Hematopoietic multipotent progenitor cell treated with erythropoietin and hydrocortisone succinate and interleukin-3 and kit ligand, for 6 days (in vitro differentiated cells): ENCODE results near the gene SLC35F6.

Source experiments
- DNase-seq: peaks from one replicate; pipeline ENCODE4 v3.0.0-alpha.2; 2015

SLC35F6 gene, protein sequence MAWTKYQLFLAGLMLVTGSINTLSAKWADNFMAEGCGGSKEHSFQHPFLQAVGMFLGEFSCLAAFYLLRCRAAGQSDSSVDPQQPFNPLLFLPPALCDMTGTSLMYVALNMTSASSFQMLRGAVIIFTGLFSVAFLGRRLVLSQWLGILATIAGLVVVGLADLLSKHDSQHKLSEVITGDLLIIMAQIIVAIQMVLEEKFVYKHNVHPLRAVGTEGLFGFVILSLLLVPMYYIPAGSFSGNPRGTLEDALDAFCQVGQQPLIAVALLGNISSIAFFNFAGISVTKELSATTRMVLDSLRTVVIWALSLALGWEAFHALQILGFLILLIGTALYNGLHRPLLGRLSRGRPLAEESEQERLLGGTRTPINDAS

DNA sequence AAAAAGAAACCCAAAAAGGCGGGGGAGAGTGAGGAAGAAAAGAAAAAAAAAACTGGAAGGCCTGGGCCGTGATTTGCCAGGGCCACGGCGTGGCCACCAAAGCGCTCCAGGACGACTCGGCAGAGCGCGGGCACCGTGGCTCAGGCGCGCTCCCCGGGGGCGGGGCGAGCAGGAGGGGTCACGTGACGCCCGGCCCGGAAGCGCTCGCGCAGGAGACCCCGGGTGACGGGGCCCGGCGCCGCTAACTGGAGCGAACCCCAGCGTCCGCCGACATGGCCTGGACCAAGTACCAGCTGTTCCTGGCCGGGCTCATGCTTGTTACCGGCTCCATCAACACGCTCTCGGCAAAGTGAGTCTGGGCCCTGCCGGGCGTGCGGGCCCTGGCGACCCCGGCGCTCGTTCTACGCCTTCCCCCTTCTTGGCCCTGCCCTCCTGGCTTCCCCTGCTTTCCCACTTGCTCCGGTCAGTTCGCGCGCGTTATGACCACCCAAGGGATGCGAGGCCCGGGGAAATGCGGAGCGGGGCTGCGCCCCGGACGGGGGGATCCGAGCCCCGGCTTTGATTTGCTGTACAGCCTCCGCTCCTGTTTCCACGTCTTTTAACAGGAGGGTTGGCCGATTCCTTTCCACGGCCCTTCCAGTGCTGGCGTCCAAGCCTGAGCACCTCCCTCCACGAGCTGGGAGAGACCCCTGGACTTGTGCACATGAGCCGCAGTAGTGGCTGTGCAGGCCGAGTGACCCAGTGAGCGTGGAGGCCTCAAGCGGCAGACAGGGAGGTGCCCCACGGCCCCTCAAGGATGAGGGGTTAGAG lies at the start of gene SLC35F6:
TSS of gene SLC35F6 (plus strand) at position 207 of the 810 bp plus-strand sequence. CDS start at position 273, 66 bp downstream.
- DNase-seq: peak; percentile 85

DNA sequence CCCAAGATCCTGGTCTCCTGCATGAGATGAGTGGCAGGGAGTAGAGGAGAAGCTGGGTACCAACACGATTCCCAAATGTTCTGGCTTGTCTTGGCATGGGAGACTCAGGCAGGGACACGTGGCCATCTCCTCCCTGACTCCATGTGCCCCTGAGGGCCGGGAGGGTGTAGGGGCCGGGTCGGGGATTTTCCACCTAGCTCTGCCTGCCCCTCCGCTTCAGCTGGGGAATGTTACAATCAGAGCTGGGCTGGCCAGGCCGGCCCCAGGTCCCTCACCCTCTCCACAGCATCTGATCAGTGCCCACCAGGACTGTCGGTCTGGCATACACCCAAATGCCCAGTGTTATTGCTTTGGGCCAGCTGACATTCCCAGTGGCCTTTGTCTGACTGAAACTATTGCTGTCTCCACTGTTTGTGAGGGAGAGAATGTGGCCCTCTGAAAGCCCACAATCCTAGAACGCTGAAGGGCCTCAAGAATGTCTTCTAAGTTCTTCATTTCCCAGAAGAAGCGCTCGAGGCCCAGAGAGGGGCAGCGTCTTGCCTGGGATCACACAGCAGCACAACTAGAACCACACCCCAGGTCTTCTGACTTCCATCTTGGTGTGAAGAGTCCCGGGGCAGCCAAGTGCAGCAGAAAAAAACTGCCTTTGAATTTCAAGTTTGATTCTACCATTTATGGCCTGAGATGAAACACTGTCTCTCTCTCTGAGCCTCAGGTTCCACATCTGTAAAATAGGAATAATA lies 48.4 kb upstream of the SLC35F6 start:
- DNase-seq: no peak

DNA sequence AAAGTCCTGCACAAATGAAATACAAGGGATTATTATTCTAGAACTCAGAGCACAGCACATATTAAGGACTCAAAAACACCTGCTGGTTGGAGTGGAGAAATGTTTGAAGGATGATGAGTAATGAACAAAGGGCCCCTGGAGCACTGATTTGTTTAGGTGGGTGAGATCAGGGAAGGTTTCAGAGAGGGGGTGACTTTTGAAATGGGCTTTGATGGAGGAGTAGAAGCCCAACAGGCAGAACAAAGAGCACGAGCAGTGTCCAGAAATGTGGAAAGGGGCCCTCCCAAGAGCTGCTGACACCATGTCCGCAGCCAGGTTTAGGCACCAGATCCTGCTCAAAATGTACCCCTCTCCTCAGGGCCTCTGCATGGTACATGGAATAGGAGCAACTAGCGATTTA lies 47.7 kb upstream of the SLC35F6 start:
- DNase-seq: no peak

DNA sequence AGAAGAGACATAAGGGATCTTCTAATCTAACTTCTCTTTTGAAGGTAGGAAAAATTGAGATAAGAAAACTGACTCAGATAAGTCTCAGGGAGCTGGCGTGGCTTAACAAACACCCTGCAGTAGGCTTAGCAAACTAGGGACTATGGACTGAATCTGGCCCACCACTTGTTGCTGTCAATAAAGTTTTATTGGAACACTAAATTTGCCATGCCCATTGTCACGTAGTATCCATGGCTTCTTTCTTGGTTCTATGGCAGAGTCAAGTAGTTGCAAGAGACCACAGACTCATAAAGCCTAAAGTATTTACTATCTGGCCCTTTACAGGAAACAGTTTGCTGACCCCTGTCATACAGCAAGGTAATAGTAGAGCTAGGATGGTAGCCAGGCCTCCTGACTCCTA lies 47.3 kb upstream of the SLC35F6 start:
- no peak for DNase-seq

DNA sequence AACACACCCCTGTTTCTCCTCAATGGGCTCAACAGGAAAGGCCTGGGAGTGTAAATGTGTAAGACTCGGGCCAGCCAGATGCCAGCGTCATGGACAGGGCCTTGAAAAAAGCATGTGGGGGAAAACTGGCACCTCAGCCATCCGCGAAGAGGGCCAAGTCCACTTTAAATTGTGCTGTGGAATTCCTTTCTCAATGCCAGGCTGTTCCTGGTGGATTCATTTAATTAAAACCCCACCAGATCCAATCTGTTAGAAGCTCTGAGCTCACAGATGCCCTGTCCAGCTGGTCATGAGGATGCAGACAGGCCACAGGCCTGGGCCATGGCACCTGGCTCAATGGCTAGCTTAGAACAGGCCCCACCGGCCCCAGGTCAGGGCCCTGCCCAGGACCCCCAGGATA lies 46.7 kb upstream of the SLC35F6 start:
- no peak for DNase-seq

DNA sequence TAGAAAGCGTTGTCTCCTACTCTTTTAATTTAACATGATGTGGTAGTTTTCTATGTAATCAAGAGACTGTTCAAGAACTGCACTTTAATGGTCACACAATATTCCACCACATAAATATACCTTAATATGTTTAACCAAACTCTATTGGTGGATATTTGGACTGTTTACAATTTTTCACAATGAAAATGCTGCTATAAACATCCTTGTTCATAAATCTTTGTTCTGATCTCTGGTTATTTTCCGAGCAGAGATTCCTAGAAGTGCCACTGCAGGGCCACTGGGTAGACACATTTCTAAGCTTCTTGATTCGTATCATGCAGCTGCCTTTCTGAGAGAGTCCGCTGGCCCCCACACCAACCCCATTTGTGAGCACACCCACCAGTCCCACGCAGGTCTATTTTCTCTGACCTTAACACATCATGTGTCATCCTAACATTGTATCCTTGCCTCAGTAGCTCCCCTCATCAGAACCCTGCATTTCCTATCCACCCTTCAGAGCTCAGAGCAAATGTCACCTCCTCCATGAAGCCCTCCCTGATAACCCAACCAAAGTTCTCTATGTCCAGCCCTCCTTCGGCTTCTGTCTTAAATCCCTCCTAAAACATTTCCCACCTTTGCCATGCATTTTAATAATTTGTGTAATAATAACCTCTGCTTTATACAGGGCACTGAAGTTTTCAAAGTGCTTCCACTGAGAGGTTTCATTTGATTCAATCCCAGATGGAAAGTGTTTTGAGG lies 45.0 kb upstream of the SLC35F6 start:
- no peak for DNase-seq

DNA sequence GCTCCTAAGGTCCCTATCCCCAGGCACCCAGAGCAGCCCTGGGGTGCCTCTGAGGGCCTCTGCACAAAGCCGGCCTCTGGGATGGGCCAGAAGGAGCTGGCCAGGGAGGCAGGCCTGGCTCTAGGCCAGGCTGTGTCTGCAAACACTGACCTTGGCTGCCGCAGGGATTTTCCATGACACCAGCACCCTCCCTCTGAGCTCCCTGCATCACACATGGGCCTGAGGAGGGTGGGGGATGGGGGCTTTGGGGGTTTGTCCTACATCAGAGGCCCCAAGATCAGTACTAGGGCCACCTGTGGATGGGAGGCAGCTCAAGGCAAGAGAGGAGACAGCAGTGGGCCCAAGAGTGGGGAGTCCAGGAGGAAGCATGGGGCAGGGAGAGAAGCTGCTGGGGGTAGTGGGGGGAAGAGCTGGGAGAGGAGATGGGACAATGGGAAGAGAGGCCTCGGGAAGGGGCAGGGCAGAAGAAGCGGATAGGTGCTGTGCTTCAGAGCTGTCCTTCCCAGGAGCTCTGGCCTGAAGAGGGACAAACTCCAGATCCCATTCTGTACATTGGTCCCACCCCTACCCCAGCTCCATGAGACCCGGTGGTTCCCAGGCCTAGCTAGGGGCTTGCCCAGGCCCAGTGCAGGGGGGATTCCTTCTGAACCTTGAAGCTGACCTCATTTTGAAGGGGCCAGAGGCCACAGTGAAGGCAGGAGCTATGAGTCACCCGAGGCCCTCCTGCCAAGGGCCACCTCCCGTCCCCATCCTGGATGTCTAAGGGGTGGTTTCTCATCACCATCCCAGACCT lies 43.6 kb upstream of the SLC35F6 start:
- DNase-seq: no peak

DNA sequence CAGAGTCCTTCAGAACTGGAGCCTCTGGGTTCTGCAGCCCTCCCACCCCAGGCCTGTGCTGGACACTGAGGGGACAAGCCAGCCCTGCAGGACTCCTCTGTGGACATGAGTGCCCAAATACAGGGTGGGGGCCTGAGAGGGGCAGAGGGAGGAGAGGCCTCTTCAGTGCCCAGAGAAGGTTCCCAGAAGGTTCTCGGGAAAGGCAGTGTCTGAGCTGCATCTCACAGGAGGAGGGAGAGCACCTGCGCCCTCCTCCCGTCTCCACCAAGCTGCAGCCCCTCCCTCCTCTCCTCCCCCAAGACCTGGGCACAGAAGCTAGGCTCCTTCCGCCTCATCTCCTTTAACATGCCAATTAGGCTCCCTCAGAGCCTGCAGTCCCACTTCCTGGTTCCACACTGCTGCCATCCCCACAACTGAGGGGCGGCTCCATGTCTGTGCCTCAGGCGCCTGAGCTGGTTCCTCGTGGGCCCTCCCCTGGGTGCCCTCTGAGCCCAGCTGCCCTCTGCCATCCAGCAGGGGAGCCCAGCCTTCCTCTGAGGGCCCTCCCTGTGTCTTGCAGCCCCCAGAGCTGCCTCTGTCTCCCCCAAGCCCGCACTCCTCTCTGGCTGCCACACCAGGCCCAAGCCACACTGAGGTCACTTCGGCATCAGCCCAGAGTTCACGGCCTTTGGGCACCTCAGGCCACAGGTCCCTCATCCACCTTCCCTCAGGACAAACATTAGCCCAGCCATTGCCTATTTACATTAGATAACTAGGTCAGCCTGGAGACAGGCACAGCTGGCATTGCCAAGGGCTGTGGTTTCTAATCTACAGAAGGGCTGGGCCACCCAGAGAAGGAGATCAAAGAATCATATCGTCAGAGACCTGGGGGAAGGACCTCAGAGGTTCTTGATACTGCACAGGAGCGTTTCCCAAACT lies 42.7 kb upstream of the SLC35F6 start:
- peak; percentile 80 for DNase-seq

DNA sequence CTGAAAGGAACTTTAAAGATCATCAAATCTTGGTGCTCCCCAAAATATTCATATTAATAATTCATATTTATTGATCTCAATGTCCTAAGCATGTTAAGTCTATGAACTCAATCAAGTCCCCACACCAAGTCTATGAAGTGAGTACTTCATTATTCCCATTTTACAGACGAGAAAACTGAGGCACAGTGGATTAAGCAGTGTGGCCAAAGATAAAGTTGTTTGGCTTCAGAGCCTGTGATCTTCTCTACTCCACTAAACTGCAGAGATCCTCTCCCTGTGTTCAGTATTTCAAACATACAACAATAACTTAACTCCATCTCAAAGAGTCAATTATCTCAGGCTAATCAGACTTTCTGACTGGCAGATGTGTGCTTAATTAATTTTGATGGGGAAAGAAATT lies 41.8 kb upstream of the SLC35F6 start:
- DNase-seq: no peak

DNA sequence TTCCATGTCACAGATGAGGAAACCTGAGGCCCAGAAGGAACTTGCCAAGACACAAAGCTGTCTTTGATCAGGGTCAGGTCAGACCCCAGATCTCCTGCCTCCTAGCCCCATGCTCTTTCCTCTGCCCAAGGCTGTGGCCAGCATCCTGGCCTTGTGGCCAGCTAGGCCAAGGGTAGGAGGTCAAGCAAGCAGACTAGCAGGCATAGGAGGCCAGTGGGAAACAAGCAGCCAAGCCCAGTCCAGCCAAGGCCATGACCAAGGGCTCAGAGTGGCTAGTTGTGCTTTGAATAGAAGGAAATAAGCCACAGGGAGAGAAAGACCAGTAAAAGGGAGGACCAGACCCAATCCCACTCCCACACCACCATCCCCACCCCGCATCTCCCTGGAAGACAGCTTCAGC lies 41.2 kb upstream of the SLC35F6 start:
- no peak for DNase-seq

DNA sequence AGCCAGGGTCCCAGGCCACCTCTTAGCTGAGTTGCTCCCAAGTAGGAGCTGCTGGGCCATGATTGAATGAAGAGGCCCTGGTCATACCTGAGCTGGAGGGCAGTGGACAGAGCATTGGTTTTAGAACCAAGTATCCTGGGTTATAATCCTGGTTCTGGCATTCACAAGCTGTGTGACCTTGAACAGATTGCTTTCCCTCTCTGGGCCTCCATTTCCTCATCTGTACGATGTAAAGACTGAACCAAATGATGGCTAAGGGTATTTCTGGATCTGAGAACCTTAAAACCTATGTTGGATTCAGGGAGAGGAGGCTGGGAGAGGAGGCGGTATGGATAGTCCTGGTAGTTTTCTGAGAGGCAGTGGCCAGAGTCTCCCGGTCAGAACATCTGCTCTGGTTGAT lies 40.6 kb upstream of the SLC35F6 start:
- no peak for DNase-seq

DNA sequence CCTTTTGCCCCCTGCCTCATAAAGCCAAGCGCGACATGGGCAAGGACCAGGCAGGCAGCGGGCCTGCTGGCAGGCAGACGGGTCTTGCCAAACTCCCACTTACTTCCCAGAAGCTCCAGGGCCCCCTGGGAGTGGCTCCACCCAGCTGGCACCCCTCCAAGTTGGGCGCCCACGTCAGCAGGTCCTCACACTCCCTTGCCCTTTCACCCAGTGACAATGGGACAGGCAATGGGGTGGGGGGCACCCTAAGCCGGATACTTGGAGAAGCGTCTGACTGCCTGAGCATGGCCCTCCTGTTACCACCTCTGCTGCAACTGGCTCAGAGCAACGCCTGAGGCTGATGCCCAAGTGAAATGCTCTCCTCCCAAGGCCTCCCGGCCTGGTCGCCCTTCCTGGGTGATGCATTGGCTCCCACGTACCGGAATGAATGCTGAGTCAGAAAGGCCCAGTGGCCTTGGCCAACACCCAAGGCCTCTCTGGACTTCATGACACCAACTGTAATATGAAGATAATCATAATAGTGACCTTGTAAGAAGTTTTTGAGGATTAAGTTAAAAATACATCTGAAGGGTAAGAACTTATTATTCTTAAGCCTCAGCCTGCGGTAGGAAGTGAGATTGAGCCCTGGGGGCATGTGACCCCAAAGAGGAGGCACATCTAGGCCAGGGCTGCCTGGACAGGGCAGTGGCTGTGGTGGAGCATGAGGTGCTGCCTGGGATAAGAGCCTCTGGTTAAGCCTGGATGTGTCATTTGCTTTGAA lies 39.9 kb upstream of the SLC35F6 start:
- no peak for DNase-seq

DNA sequence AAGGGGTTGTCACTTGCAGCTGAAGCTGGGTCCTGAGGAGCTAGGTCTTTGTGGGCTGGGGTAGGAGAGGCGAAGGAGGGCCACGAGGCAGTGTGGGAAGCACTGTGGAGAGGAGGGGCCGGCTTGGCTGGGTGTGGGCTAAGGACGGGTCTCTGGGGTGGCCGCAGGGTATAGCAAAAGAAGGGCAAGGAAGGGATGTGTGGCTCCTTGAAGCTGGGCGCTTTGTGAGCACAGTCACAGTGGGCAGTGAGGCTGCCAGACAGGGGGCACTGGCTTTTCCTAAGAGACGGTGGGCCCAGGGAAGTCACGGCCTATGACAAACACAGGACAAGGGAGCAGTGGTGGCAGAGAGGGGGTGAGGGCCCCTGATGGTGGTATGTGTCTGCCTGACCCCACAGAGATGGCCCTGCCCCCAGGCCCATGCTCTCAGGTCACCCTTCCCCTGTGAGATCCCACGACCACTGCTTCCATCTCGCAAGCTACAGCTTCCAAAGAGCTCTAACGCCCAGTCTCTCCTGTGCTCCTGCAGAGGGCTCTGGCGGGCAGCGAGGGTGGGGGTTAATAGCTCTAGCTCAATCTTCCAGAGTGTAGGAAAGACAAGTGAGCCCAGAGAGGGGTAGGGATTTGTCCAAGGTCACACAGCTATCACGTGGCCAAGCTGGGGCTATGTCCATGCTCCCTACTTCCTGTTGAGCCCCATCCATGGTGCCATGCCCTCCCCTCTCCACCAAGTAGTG lies 39.1 kb upstream of the SLC35F6 start:
- DNase-seq: no peak

DNA sequence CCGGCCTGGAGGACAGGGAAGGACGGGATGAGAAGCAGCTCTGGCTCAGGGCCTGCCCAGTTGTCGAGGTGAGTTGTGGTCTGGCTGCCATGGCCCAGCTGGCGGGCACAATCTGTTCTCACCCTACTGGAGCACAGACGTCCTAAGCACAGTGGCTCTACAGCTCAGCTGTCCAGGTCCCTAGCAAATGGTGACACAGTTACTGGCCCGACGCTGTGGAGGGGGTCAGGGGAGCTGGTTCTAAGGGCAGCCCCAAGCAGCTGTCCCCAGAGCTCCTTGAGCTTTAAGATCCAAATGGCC lies 38.6 kb upstream of the SLC35F6 start:
- no peak for DNase-seq

DNA sequence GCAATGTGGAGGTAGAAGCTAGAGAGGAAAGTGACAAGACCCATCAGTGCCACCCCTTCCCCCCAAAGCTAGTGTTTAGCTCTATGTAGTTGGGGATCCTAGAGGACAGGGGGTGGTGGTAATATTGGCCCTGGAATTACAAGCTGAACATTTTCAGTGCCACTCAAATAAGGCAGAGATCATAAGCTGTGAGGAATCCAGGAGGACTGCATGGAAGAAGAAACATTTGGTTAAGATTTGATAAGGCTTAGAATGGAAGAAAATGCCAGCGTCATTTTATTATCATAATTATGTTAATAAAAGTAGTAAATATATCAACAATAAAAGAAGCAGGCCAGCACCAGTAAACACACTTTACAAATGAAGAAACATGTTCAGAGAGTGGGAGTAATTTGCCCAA lies 37.9 kb upstream of the SLC35F6 start:
- DNase-seq: no peak

DNA sequence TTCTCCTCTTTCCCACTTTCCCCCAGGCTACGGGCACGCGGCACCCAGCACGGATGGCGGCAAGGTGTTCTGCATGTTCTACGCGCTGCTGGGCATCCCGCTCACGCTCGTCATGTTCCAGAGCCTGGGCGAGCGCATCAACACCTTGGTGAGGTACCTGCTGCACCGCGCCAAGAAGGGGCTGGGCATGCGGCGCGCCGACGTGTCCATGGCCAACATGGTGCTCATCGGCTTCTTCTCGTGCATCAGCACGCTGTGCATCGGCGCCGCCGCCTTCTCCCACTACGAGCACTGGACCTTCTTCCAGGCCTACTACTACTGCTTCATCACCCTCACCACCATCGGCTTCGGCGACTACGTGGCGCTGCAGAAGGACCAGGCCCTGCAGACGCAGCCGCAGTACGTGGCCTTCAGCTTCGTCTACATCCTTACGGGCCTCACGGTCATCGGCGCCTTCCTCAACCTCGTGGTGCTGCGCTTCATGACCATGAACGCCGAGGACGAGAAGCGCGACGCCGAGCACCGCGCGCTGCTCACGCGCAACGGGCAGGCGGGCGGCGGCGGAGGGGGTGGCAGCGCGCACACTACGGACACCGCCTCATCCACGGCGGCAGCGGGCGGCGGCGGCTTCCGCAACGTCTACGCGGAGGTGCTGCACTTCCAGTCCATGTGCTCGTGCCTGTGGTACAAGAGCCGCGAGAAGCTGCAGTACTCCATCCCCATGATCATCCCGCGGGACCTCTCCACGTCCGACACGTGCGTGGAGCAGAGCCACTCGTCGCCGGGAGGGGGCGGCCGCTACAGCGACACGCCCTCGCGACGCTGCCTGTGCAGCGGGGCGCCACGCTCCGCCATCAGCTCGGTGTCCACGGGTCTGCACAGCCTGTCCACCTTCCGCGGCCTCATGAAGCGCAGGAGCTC lies 36.2 kb upstream of the SLC35F6 start:
- no peak for DNase-seq

DNA sequence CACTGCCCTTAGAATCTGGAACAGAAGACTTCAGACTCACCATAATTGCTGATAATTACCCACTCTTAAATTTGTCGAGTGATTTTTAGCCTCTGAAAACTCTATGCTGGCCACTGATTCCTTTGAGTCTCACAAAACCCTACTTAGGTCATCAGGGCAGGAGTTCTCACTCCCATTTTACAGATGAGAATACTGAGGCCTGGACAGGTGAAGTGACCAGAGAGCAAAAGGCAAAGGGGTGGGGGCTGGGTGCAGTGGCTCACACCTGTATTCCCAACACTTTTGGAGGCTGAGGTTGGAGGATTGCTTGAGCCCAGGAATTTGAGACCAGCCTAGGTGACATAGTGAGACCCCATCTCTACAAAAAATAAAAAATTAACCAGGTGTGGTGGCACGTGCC lies 34.8 kb upstream of the SLC35F6 start:
- no peak for DNase-seq

DNA sequence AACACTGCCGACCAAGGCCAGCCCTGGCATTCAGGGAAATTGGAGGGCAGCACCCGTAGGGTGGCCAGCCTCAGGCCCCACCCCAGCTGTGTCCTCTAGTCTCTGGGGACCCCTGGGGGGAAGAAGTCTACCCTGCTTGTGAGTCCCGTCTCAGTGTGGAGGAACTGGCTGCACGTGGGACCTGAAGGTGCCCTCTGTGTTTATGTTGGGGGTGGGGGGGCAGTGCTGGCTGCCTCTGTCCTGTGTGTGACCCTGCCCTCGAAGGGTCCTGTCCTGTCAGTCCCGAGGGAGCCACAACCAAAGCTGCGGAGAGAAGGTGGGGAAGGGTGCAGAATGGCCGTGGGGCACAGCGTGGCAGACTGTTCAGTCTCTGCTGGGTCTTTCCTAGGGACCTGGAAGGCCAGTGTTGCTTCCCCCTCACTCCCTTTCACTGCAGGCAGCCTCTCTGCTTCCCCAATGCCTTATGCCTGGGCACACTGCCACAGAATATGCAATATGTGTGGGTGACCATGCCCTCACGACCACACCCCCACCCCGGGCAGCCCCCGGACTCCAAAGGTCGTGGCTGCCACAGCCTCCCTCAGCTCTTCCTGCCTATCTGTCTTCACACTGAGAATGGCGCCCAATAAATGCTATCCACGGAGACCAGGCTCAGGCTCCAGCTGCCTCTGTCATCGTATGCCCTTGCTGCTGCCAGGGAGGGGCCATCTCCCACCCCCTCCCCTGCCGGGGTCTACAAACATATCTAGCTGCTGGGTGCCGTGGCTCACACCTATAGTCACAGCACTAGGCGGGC lies 33.3 kb upstream of the SLC35F6 start:
- no peak for DNase-seq
